Measurements from ENCODE around the gene FGF10.

Gene FGF10

DNA sequence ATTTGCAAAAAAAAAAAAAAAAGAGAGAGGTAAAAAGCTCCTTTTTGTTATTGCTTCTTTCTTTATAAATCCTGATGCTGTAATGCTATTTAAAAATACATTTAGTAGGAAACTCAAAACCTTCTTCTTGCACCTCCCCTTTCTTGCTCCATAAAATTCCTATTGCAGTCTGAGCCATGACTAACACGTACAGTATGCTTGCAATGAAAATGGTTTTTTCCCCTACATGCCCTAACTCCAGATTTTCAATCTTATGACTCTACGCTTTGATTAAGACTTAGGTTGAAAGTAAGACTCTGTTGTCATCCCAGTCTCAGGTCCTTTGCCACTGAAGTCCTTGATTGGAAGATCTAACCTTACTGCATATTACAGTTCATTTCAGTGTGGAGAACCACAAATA lies 23.9 kb downstream of the FGF10 start:
- no peak overlapping the region for H3K4me2 ChIP-seq (ENCODE audit: insufficient read depth, low read length)
- no peaks in the 10 kb centered on the region for H3K9me3 ChIP-seq (ENCODE audit: insufficient read depth, low read length, severe bottlenecking)
- no peaks in the 10 kb centered on the region for H3K27me3 ChIP-seq (ENCODE audit: insufficient read depth, low read length, poor library complexity)
- ATAC-seq (ENCODE audit: insufficient read depth, low read depth) (no peak), DNase-seq (no peak)
- TF ChIP-seq, protein P1, sequence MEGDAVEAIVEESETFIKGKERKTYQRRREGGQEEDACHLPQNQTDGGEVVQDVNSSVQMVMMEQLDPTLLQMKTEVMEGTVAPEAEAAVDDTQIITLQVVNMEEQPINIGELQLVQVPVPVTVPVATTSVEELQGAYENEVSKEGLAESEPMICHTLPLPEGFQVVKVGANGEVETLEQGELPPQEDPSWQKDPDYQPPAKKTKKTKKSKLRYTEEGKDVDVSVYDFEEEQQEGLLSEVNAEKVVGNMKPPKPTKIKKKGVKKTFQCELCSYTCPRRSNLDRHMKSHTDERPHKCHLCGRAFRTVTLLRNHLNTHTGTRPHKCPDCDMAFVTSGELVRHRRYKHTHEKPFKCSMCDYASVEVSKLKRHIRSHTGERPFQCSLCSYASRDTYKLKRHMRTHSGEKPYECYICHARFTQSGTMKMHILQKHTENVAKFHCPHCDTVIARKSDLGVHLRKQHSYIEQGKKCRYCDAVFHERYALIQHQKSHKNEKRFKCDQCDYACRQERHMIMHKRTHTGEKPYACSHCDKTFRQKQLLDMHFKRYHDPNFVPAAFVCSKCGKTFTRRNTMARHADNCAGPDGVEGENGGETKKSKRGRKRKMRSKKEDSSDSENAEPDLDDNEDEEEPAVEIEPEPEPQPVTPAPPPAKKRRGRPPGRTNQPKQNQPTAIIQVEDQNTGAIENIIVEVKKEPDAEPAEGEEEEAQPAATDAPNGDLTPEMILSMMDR (IDR thresholded peaks at IDR 0.05; ENCODE audit: borderline replicate concordance, extremely low read depth, low read length, poor library complexity, severe bottlenecking) = no peak
- no peak for TF ChIP-seq EZH2 (IDR thresholded peaks at IDR 0.05; ENCODE audit: borderline replicate concordance, low read depth, low read length, severe bottlenecking)
- H3K4me1 ChIP-seq (ENCODE audit: insufficient read depth, low read length) = no peaks in the 10 kb centered on the region
- H3K27ac ChIP-seq (ENCODE audit: low read length) = no peak overlapping the region
- no peaks in the 10 kb centered on the region for H4K20me1 ChIP-seq (ENCODE audit: insufficient read depth, low read length)
- H3K4me3 ChIP-seq (ENCODE audit: low read depth in 1 of 2, low read length in 2 of 2) = no peak overlapping the region
- no peak overlapping the region for H2AFZ ChIP-seq (ENCODE audit: low read depth, low read length)
- no peak overlapping the region for H3K9ac ChIP-seq (ENCODE audit: low read depth, low read length)
- no peaks in the 10 kb centered on the region for H3K79me2 ChIP-seq (ENCODE audit: insufficient read depth, low read length)
- no peaks in the 10 kb centered on the region for H3K36me3 ChIP-seq (ENCODE audit: insufficient read depth, low read length)

DNA sequence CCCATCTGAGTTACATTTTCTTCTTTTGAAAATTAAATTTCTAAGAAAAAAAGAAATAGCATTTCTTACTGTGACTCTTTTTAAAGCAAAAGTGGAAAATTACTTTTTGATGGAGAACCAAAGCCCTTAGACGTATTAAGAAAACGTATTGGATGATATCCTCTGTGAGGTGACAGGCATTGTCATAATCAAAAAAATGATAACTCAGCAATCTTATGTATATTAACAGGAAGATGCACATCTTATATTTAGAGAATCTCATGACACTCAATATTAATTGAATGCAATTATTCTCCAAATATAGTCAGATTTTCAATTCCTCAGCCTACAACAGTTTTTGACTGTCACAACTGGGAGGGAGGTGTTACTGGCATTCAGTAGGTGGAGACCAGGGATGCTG lies 25.1 kb downstream of the FGF10 start:
- Histone ChIP-seq H3K4me3 (ENCODE audit: low read depth in 1 of 2, low read length in 2 of 2) (no peak overlapping the region), H3K9me3 (ENCODE audit: insufficient read depth, low read length, severe bottlenecking) (no peaks in the 10 kb centered on the region), H4K20me1 (ENCODE audit: insufficient read depth, low read length) (no peaks in the 10 kb centered on the region), H3K4me2 (ENCODE audit: insufficient read depth, low read length) (no peak overlapping the region), H3K36me3 (ENCODE audit: insufficient read depth, low read length) (no peaks in the 10 kb centered on the region), H2AFZ (ENCODE audit: low read depth, low read length) (no peak overlapping the region), H3K27me3 (ENCODE audit: insufficient read depth, low read length, poor library complexity) (no peaks in the 10 kb centered on the region), H3K4me1 (ENCODE audit: insufficient read depth, low read length) (no peaks in the 10 kb centered on the region), H3K9ac (ENCODE audit: low read depth, low read length) (no peak overlapping the region), H3K79me2 (ENCODE audit: insufficient read depth, low read length) (no peaks in the 10 kb centered on the region), H3K27ac (ENCODE audit: low read length) (no peak overlapping the region)
- DNase-seq (no peak), ATAC-seq (ENCODE audit: insufficient read depth, low read depth) (no peak)
- TF ChIP-seq, protein P1 (IDR thresholded peaks at IDR 0.05; ENCODE audit: borderline replicate concordance, extremely low read depth, low read length, poor library complexity, severe bottlenecking) = no peak
- TF ChIP-seq EZH2 (IDR thresholded peaks at IDR 0.05; ENCODE audit: borderline replicate concordance, low read depth, low read length, severe bottlenecking) = no peak

DNA sequence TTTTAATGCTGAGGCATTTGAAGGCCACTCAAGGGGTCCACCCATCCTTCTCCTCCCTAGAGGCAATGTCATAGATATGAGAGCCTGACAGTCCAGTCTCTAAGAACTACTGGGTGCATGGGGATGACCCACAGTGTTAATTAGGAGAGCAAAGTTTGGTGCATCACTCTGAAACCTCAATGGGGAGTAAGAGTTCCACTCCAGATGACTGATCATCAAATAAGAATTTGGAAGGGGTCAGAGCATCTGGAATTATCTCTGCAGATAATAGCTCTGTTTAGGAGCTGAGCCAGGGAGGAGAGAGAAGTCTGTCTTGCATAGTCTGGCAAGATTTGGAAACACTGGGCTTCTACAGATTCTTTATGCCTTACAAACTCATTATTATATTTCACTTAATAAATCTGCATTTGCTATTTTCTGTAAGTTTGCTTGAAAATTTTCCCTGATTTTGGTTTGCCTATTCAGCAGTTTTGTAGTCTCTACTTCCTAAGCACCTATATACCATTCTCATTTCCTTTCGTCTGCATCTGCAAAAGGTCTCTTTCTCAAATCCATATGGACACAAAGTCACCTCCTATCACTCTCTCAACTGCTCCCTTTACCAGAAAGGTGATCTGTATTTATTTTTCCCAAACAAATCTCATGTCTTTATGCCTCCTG lies 27.7 kb downstream of the FGF10 start:
- no peak for ATAC-seq (ENCODE audit: insufficient read depth, low read depth)
- H3K9me3 ChIP-seq (ENCODE audit: insufficient read depth, low read length, severe bottlenecking) = no peaks in the 10 kb centered on the region
- no peaks in the 10 kb centered on the region for H4K20me1 ChIP-seq (ENCODE audit: insufficient read depth, low read length)

More for the DNA sequence above, 27.7 kb downstream of the FGF10 start:
- H3K4me1 ChIP-seq (ENCODE audit: insufficient read depth, low read length) = no peaks in the 10 kb centered on the region
- no peak overlapping the region for H3K4me2 ChIP-seq (ENCODE audit: insufficient read depth, low read length)
- H3K27ac ChIP-seq (ENCODE audit: low read length) = no peak overlapping the region
- no peak for DNase-seq
- H3K9ac ChIP-seq (ENCODE audit: low read depth, low read length) = no peak overlapping the region
- TF ChIP-seq EZH2 (IDR thresholded peaks at IDR 0.05; ENCODE audit: borderline replicate concordance, low read depth, low read length, severe bottlenecking) = no peak
- TF ChIP-seq, protein P1 (IDR thresholded peaks at IDR 0.05; ENCODE audit: borderline replicate concordance, extremely low read depth, low read length, poor library complexity, severe bottlenecking) = no peak
- no peaks in the 10 kb centered on the region for H3K27me3 ChIP-seq (ENCODE audit: insufficient read depth, low read length, poor library complexity)
- H2AFZ ChIP-seq (ENCODE audit: low read depth, low read length) = no peak overlapping the region
- H3K79me2 ChIP-seq (ENCODE audit: insufficient read depth, low read length) = no peaks in the 10 kb centered on the region
- no peak overlapping the region for H3K4me3 ChIP-seq (ENCODE audit: low read depth in 1 of 2, low read length in 2 of 2)
- H3K36me3 ChIP-seq (ENCODE audit: insufficient read depth, low read length) = no peaks in the 10 kb centered on the region

All from DND-41 (cell line).